Dedifferentiated amniotic fluid mesenchymal stem cell (primary cell): Measurements from ENCODE around the gene GMDS.
"Not testable (repeated sequence)": the region's sequence is repeated elsewhere in the genome, so short reads cannot be mapped to it uniquely, and the experiment has no call there.

Source experiments
- DNase-seq: peaks from one replicate; pipeline ENCODE4 v3.0.0-alpha.2; 2016; ENCODE audit errors: extremely low spot score

Gene GMDS

GRCh38 chr6:1709234-1709641, 536.2 kb downstream of the GMDS start:
- DNase-seq, result no peak

DNA sequence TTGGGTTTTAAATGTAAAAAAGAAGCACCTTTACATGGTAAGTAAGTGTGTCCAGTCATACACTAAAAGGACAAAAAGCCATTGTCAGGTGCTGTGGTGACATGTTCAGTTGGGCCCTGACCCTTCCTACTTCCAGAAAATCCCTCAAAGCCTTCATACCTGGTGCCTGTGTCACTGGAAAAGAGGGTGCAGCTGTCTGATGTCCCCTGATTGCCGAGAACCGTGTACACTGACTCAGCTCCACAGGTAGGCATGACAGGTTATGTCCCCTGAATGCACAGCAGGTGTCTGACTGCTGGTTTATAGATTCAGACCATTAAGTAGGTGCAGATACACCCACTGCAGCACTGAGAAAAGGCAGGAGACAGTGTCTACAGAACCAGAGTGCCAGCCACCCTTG, 536.6 kb downstream of the GMDS start:
- no peak for DNase-seq

DNA sequence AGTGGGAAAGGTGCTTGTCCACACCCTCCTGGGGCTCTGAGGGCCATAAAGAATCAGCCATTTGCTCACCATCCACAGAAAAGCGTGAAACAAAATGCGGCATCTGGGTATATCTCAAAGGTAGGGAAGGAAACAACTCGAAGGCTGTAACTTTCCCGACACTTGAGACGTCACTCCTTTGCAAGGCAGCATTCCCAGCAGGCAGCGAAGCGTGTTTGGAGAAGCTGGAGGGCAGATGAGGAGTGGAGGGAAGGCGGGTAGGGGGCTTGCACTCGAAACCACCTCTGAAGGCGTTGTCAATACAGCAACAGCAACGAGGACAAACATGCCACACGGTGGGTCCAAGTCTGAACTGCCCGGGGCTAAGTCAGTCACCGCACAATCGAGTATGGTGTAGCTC, 537.3 kb downstream of the GMDS start:
- no peak for DNase-seq

- DNase-seq, result no peak
Measured at GRCh38 chr6:1705630-1706029, 539.8 kb downstream of the GMDS start.

DNA sequence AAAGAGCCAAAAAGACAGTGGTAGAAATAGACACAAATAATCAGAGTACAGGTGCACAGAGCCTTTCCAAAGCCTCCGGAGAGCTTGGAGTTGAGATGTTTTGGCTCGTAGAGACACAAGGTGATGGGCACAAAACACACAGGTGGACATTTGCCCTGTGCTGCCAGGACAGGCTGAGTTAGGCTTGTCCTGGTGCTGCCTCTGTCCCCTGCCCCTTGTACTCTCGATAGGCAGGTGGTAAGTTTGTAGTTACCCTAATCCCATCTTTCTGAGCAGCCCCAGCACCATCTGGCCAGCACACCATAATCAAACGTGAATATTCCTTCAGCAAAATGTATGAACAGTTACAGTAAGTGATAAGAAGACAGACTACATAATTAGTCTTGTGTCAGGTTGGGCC, 540.2 kb downstream of the GMDS start:
- no peak for DNase-seq

DNA sequence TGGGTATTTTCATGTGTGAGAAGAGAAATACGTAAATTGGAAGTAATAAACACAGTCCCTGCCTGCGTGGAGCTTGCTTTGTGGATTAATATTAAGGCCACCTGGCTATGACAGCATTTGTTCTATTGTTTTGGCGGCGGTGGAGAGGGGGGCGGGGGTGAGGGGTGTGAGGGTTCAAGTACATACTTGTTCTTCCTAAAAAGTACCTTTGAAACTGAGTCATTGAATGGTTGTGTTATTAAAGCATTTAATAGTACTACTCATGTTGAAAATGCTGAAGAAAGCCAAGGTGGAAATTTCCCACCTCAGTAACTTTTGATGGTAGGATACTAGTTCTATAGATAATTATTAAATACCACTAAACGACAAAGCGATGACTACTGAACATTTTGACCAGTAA, 540.7 kb downstream of the GMDS start:
- no peak for DNase-seq

- no peak for DNase-seq
Measured at GRCh38 chr6:1703923-1704322, 541.5 kb downstream of the GMDS start.

- DNase-seq, result no peak
Measured at GRCh38 chr6:1703091-1703855, 542.1 kb downstream of the GMDS start.

DNA sequence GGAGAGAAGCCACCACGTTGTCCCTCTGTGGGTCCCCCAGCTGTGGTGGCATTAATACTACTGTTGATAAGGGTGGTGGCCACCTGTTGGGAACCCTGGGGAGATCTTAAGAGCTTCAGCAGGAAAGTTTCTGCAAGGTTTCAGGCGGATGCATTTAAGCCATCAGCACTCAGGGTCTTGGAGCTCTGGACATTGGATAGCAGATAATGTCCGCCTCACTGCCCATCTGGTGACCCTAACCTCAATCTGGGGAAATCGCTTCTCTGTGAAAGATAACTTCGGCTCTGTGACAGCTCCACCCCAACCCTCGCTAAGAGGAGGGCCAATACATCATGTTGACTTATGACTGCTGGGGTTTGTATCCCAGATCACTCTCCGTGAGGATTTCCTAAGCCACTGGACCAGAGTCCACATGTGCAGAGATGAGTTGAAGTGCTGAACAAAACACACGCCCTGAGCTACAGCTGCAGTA, 542.8 kb downstream of the GMDS start:
- no peak for DNase-seq

GRCh38 chr6:1701668-1702353, 543.6 kb downstream of the GMDS start:
- peak; percentile 90 for DNase-seq

- no peak for DNase-seq
Measured at GRCh38 chr6:1700278-1700967, 545.0 kb downstream of the GMDS start.

GRCh38 chr6:1698527-1698926, 546.9 kb downstream of the GMDS start:
- no peak for DNase-seq

GRCh38 chr6:1697688-1698351, 547.6 kb downstream of the GMDS start:
- no peak for DNase-seq

- no peak for DNase-seq
Measured at GRCh38 chr6:1696463-1696850, 548.9 kb downstream of the GMDS start.

DNA sequence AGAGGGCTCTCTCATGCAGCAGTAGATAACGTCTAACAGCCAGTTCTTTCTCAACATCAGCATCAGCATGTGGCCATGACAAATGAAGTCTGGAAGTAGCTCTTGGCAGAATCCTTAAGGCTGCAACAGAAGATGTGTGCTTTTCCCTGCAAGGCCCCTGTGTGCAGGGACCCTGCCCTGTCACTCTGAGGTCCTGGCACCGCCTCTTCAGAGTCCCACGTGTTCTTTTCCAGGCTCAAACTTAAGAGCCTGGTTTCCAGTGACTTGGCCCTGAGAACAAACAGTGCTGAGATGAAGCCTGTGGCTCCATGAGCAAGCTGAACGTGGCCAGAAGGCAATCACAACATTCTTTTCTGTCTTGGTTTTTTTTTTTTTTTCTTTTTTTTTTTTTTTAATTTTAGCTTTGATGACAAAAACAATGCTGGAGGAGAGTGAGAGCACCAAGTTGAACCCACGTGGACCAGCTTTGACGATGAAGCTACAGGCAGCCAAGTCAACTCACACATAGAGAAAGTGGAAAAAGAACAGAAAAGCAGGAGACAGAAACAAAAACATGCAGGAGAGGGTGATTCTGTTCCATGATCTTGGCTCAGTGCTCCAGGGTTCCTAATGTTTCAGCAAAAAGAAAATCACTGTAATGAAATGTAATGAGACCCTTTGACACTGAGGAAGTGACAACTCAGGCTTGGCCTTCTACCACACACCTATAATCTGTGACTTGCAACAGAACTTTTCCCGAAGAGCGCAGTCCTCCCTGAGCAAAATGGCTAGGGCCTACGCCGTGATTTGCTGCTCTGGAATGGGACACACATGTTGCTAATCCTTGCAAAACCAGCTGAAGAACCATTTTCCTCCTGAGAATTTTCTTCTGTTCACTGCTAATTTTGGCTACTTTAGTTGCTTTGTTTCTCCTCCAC, 549.6 kb downstream of the GMDS start:
- DNase-seq, result no peak

GRCh38 chr6:1691828-1692227, 553.6 kb downstream of the GMDS start:
- not testable (repeated sequence) for DNase-seq

DNA sequence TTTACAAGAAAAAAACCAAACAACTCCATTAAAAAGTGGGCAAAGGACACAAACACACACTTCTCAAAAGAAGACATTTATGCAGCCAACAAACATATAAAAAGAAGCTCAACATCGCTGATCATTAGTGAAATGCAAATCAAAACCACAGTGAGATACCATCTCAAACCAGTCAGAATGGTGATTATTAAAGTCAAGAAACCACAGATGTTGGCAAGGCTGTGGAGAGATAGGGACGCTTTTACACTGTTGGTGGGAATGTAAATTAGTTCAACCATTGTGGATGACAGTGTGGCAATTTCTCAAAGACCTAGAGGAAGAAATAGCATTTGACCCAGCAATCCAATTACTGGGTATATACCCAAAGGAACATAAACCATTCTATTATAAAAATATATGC, 554.7 kb downstream of the GMDS start:
- not testable (repeated sequence) for DNase-seq

- DNase-seq, result no peak
Measured at GRCh38 chr6:1689141-1689540, 556.3 kb downstream of the GMDS start.

DNA sequence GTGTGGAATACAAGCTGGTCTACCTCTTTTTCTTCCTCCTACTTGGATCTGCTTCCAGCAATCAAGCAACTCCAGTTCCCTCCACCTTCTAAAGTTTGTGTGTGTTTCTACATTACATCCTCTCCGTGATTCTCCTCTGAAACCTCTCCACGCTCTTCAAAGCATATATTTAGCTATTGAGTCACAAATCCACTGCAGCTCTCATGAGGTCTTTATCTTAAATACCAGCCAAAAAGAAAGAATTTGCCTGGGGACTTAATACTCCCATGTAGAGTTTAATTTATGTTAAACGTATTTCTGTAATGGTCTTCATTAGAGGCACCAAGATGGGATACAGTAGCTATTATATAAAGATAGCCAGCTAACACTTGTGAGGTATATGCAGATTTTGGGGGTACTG, 557.0 kb downstream of the GMDS start:
- no peak for DNase-seq

DNA sequence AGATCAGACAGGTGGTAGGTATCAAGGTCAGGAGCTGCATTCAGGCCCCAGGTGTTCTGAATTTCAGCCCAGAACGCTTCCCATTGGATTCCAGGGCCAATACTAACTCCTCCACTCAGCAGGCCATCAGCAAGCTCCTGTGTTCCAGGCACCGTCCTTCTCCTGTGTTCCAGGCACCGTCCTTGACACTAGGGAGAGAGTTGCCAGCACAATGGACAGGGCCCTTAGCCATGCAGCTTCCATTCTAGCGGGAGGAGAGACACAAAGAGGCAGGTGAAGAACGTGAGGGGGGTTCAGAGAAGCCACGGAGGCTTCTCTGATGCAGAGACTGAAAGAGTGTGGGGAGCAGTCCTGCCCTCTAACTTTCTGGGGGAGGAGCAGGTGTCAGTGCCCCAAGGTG, 558.0 kb downstream of the GMDS start:
- no peak for DNase-seq
